SJSA1 (cell line): ENCODE data around the gene TMEM128. TPM values are rescaled to one million over a fixed set of nuclear protein-coding genes. Genes with fewer than 3 reads are reported as not detected.
"Not testable (repeated sequence)": the region's sequence is repeated elsewhere in the genome, so short reads cannot be mapped to it uniquely, and the experiment has no call there.

ENCODE experiments used
- DNase-seq, 2 experiments: peaks; one replicate each; pipeline ENCODE4 v3.0.0-alpha.2; 2015 to 2020; ENCODE audit warnings: low spot score in 2 of 2, low read depth in 1 of 2
- H3K27ac ChIP-seq: fragments of 250-450 bp; sonication (Bioruptor Pico); 2 replicates; pipeline ENCODE4 v1.5.1; 2020; ENCODE audit warnings: mild to moderate bottlenecking, moderate library complexity
- H3K27me3 ChIP-seq: fragments of 250-450 bp; sonication (Bioruptor Pico); replicated peaks from 2 replicates; pipeline ENCODE4 v1.5.1; 2020; ENCODE audit warnings: mild to moderate bottlenecking, moderate library complexity
- H3K36me3 ChIP-seq: fragments of 250-450 bp; sonication (Bioruptor Pico); 2 replicates; pipeline ENCODE4 v1.5.1; 2020; ENCODE audit warnings: mild to moderate bottlenecking
- H3K4me1 ChIP-seq: fragments of 250-450 bp; sonication (Bioruptor Pico); replicated peaks from 2 replicates; pipeline ENCODE4 v1.6.1; 2021; ENCODE audit warnings: mild to moderate bottlenecking
- H3K4me3 ChIP-seq: fragments of 250-450 bp; sonication (Bioruptor Pico); 2 replicates; pipeline ENCODE4 v1.5.1; 2020; ENCODE audit warnings: mild to moderate bottlenecking
- H3K9me3 ChIP-seq: fragments of 250-450 bp; sonication (Bioruptor Pico); replicated peaks from 2 replicates; pipeline ENCODE4 v1.5.1; 2020; ENCODE audit warnings: mild to moderate bottlenecking
- total RNA-seq: library from RNA; depleted of rRNA; stranded (reverse); fragments of >200 nt; shearing (Covaris generic); gene quantifications from 2 replicates; pipeline ENCODE4 v1.2.3, GENCODE V29; 2014

Gene TMEM128
- total RNA-seq, 1 experiment from 2014 or later, result 60.2 TPM

- Histone ChIP-seq H3K27ac (peak overlapping the region; percentile 93), H3K36me3 (peaks cover 76% of the 10 kb centered on the region), H3K27me3 (no peaks in the 10 kb centered on the region), H3K9me3 (no peaks in the 10 kb centered on the region; the same call in 1 of the 2 replicates), H3K4me3 (no peak overlapping the region), H3K4me1 (peaks cover 36% of the 10 kb centered on the region)
- peak in 1 of 2 experiments; percentile 72 for DNase-seq
These were observed 22.5 kb upstream of the TMEM128 start for GRCh38 chr4:4270529-4270928.

- Histone ChIP-seq H3K27me3 (no peaks in the 10 kb centered on the region), H3K4me1 (peaks cover 36% of the 10 kb centered on the region), H3K36me3 (peaks cover 72% of the 10 kb centered on the region), H3K27ac (peak overlapping the region; percentile 93), H3K9me3 (no peaks in the 10 kb centered on the region; the same call in 1 of the 2 replicates), H3K4me3 (no peak overlapping the region)
- peak in 1 of 2 experiments; percentile 70 for DNase-seq
These were observed 21.8 kb upstream of the TMEM128 start for GRCh38 chr4:4269856-4270255.

- Histone ChIP-seq H3K27me3 (no peaks in the 10 kb centered on the region), H3K4me1 (peaks cover 36% of the 10 kb centered on the region), H3K4me3 (no peak overlapping the region), H3K36me3 (peaks cover 66% of the 10 kb centered on the region), H3K9me3 (no peaks in the 10 kb centered on the region; the same call in 1 of the 2 replicates), H3K27ac (peak overlapping the region; percentile 93)
- DNase-seq, result no peak
These were observed 21.3 kb upstream of the TMEM128 start for GRCh38 chr4:4269331-4269731.

- Histone ChIP-seq H3K27ac (peak overlapping the region; percentile 93), H3K9me3 (no peaks in the 10 kb centered on the region; the same call in 1 of the 2 replicates), H3K4me1 (peaks cover 36% of the 10 kb centered on the region), H3K36me3 (peaks cover 61% of the 10 kb centered on the region), H3K27me3 (no peaks in the 10 kb centered on the region), H3K4me3 (no peak overlapping the region)
- DNase-seq, result no peak
These were observed 20.8 kb upstream of the TMEM128 start for GRCh38 chr4:4268776-4269175.

GRCh38 chr4:4267981-4268380, 20.0 kb upstream of the TMEM128 start:
- Histone ChIP-seq H3K9me3 (no peaks in the 10 kb centered on the region; the same call in 1 of the 2 replicates), H3K36me3 (peaks cover 53% of the 10 kb centered on the region)
- peak; percentile 66 to 72 for DNase-seq

GRCh38 chr4:4260185-4260751, 12.2 kb upstream of the TMEM128 start:
- no peak overlapping the region for H3K27ac ChIP-seq
- H3K27me3 ChIP-seq, result 0 out of 2 replicates have a peak, but pooled peaks cover 11% of the 10 kb centered on the region
- H3K36me3 ChIP-seq, result no peaks in the 10 kb centered on the region
- no peaks in the 10 kb centered on the region for H3K4me1 ChIP-seq
- peak in 1 of 2 experiments; percentile 36 for DNase-seq
- no peaks in the 10 kb centered on the region for H3K9me3 ChIP-seq
- H3K4me3 ChIP-seq, result no peak overlapping the region

More at GRCh38 chr4:4267981-4268380, 20.0 kb upstream of the TMEM128 start:
- no peak overlapping the region for H3K4me3 ChIP-seq
- H3K4me1 ChIP-seq, result peaks cover 36% of the 10 kb centered on the region
- H3K27ac ChIP-seq, result peak overlapping the region; percentile 93
- no peaks in the 10 kb centered on the region for H3K27me3 ChIP-seq

- Histone ChIP-seq H3K27ac (no peak overlapping the region), H3K36me3 (no peaks in the 10 kb centered on the region), H3K27me3 (0 out of 2 replicates have a peak, but pooled peaks cover 11% of the 10 kb centered on the region), H3K4me3 (no peak overlapping the region), H3K4me1 (no peaks in the 10 kb centered on the region), H3K9me3 (no peaks in the 10 kb centered on the region)
- DNase-seq, result no peak
These were observed 11.6 kb upstream of the TMEM128 start for GRCh38 chr4:4259484-4260100.

GRCh38 chr4:4257705-4258104, 9.7 kb upstream of the TMEM128 start:
- DNase-seq, H3K36me3 ChIP-seq, H3K27ac ChIP-seq, H3K4me1 ChIP-seq, H3K9me3 ChIP-seq, H3K4me3 ChIP-seq: not testable (repeated sequence)
- H3K27me3 ChIP-seq, result 0 out of 2 replicates have a peak, but pooled peaks cover 16% of the 10 kb centered on the region

- no peaks in the 10 kb centered on the region for H3K36me3 ChIP-seq
- H3K4me1 ChIP-seq, result no peaks in the 10 kb centered on the region
These were observed 8.8 kb upstream of the TMEM128 start for GRCh38 chr4:4256799-4257198.

GRCh38 chr4:4254666-4255065, 6.6 kb upstream of the TMEM128 start:
- H3K4me3 ChIP-seq, result no peak overlapping the region
- H3K4me1 ChIP-seq, result no peaks in the 10 kb centered on the region
- H3K36me3 ChIP-seq, result no peaks in the 10 kb centered on the region
- H3K27ac ChIP-seq, result no peak overlapping the region
- H3K27me3 ChIP-seq, result 0 out of 2 replicates have a peak, but pooled peaks cover 16% of the 10 kb centered on the region
- H3K9me3 ChIP-seq, result no peaks in the 10 kb centered on the region
- DNase-seq, result no peak

More at GRCh38 chr4:4256799-4257198, 8.8 kb upstream of the TMEM128 start:
- H3K4me3 ChIP-seq, result no peak overlapping the region
- H3K27ac ChIP-seq, result no peak overlapping the region
- 0 out of 2 replicates have a peak, but pooled peaks cover 16% of the 10 kb centered on the region for H3K27me3 ChIP-seq
- no peak for DNase-seq
- no peaks in the 10 kb centered on the region for H3K9me3 ChIP-seq

GRCh38 chr4:4254199-4254598, 6.2 kb upstream of the TMEM128 start:
- H3K36me3 ChIP-seq, result no peaks in the 10 kb centered on the region
- no peaks in the 10 kb centered on the region for H3K9me3 ChIP-seq
- H3K27me3 ChIP-seq, result 0 out of 2 replicates have a peak, but pooled peaks cover 16% of the 10 kb centered on the region
- H3K4me1 ChIP-seq, result peaks cover 1% of the 10 kb centered on the region
- no peak overlapping the region for H3K4me3 ChIP-seq
- no peak overlapping the region for H3K27ac ChIP-seq
- no peak for DNase-seq

- H3K36me3 ChIP-seq, result peaks cover 17% of the 10 kb centered on the region
- H3K4me3 ChIP-seq, result no peak overlapping the region
- no peak overlapping the region for H3K27ac ChIP-seq
- 0 out of 2 replicates have a peak, but pooled peaks cover 5% of the 10 kb centered on the region for H3K27me3 ChIP-seq
- H3K9me3 ChIP-seq, result no peaks in the 10 kb centered on the region
- no peak for DNase-seq
- H3K4me1 ChIP-seq, result peaks cover 15% of the 10 kb centered on the region
These were observed 1.8 kb upstream of the TMEM128 start for GRCh38 chr4:4249866-4250265.

- peaks cover 22% of the 10 kb centered on the region for H3K36me3 ChIP-seq
- H3K27ac ChIP-seq, H3K4me3 ChIP-seq, H3K9me3 ChIP-seq, H3K27me3 ChIP-seq, DNase-seq: not testable (repeated sequence)
- H3K4me1 ChIP-seq, result peaks cover 15% of the 10 kb centered on the region
These were observed 1.3 kb upstream of the TMEM128 start for GRCh38 chr4:4249342-4249741.

- H3K27ac ChIP-seq, result peak overlapping the region; percentile 87
- no peak for DNase-seq
- H3K9me3 ChIP-seq, result no peaks in the 10 kb centered on the region
- peaks cover 15% of the 10 kb centered on the region for H3K4me1 ChIP-seq
- H3K4me3 ChIP-seq, result peak overlapping the region; percentile 83
- peaks cover 25% of the 10 kb centered on the region for H3K36me3 ChIP-seq
- 0 out of 2 replicates have a peak, but pooled peaks cover 5% of the 10 kb centered on the region for H3K27me3 ChIP-seq
These were observed 821 bp upstream of the TMEM128 start for GRCh38 chr4:4248885-4249203.
